GM18873 (cell line): ENCODE data around the gene OGA.

ENCODE experiments used
- ATAC-seq: cut with Tn5 transposase; IDR thresholded peaks from one replicate; pipeline ENCODE4 v1.9.1; 2021; ENCODE audit warnings: mild to moderate bottlenecking, moderate library complexity, moderate number of reproducible peaks; ENCODE audit not compliant: unreplicated experiment, low FRiP score

Gene OGA

DNA sequence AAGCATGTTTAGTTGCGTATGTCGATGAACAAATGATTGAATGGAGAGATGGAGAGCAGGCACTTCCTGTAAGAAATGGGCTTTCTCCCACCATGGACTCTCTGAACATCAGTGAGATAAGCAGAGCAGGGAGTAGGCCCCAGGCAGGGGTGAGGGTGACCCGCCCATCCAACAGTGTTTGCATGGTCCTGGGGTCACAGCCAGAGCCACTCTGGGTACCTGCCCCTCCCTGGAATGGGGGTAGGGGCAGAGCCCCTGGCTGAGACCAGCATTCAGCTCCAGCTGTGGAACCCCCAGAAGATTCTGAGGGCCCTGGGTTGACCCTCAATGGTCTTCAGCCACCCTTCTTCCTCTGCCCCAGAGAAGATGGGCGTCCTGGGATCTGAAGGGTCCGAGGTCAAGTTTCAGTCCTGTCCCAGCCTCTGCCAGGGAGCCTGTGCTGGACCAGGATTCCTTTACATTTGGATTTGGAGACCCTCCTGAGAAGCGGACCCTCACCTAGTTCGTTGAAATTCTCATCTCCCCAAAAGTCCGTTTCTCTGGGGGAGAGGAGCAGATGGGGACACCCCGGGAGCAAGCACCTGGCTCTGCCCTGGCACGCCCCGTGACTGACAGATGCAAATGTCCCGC lies 40.0 kb downstream of the OGA start:
- ATAC-seq, result no peak

DNA sequence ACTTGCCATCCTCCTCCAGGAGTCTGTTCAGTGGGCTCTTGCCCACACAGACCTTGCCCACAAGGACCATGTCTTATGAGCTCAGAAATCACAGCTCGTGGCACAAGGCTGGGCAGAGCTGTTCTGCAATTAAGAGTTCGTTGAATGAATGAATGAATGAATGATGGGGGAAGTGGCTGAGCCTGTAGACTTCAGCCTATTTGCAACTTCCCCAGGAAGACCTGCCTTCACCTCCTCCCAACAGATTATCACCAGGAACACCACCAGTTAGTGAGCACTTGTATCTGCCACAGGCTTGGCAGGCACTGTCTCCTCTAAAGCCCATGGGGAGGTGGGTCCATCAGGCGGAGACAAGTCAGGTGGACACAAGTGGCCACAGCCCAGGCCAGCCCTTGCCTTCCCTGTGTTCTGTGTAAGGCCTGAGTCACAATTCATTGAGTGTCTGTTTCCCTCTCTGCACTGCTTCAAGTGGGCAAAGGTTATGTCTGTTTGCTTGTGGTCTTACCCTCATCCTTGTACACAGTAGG lies 40.6 kb downstream of the OGA start:
- ATAC-seq, result no peak

DNA sequence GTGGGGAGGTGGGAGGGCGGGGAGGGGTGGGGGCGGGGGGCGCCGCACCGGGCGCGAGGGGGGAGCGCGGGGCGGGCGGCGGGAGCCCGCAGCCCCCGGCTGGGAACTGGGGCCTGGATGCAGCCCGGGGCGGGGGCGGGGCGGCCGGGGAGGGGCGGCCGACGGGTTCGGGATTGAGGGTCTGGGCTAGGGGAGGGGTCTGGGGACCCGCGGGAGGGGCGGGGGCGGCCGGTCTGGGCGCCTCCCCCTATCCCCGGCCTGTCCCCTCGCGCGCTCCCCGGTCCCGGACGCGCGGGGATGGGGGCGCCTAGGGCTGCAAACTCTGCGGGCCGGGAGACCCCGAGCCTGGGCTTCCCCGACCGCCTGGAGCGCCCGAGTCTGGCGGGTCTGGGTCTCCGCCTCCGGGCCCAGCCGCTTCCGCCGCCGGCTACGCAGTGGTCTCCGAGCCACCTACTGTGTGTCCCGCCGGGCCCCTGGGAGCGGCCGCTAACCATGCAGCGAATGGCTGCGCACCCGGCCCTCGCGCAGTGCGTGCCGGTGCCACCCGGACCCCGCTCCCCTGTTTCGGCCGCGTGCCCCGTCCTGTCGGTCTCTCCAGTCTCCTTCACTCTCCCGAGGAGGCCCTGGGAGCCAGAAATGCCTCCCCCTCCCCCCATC lies 42.0 kb downstream of the OGA start:
- ATAC-seq, result no peak

DNA sequence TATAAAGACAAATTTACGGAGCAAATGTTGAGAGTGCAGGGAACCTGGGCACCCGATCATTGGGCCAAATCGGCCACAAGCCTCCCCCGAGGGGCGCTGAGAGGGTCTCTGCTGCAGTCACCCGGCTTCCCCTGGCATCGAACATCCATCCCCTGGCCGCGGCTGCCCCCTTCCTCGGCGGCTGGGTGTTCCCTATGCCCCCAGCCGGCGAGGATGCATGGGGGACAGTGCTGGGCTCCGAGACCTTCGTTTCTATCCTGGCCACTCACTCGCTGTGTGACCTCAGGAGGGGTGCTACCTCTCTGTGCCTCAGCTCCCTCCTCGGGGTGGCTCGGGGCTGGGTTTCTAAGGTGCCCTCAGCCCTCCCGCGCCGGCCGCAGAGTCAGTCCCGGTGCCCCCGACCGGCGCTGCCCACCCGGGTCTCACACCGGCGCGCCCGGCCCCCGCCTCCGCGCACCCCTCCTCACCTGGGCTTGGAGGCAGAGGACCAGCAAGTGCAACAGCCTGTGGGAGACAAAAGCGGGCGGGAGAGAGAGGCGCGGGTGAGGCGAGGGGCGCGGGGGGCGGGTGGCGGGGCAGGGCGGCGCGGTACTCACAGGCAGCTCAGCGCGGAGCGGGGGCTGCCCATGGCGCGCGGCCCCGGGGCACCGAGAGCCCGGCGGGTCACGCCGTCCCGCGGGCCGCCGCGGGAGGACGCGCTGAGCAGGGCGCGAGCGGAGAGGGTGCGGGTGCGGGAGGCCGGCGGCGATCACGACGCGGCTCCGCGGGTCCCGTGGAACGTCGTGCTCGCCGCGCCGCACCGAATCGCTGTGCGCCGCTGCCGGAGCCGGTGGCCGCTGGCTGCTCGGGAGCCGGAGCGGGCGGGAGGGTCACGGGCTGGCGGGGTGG lies 42.7 kb downstream of the OGA start, which contains the start of gene FGF8:
Gene FGF8 (minus strand): TSS at position 842 of the 888 bp plus-strand sequence. CDS start 214 bp downstream, at position 628.
- no peak for ATAC-seq

DNA sequence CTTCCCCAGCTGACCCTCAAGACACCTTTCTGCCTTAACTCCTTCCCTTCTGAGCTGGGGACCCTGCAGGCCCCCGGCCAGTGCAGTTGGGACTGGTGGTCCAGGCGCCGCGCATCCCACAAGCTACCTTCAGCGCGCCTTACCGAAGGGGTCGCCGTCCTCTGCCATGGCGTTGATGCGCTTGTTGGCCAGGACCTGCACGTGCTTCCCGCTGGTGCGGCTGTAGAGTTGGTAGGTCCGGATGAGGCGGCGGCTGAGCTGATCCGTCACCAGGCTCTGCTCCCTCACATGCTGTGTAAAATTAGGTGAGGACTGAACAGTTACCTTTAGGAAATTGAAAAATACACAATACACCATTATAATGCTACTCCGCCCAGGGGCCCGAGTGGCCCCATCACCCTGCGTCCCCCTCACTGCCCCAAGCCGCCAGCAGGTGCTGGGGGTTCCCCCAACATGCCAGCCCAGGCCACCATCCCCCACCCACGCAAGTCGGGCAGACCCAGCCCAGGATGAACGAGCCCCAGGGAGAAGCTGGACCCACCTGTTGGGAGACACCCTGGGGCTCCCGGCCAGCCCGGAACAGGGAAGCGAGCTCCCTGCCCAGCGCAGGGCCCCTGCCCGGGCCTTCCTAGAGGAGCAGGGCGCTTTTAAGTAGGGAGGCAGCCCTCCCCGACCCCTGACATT lies 43.5 kb downstream of the OGA start:
- ATAC-seq, result no peak

DNA sequence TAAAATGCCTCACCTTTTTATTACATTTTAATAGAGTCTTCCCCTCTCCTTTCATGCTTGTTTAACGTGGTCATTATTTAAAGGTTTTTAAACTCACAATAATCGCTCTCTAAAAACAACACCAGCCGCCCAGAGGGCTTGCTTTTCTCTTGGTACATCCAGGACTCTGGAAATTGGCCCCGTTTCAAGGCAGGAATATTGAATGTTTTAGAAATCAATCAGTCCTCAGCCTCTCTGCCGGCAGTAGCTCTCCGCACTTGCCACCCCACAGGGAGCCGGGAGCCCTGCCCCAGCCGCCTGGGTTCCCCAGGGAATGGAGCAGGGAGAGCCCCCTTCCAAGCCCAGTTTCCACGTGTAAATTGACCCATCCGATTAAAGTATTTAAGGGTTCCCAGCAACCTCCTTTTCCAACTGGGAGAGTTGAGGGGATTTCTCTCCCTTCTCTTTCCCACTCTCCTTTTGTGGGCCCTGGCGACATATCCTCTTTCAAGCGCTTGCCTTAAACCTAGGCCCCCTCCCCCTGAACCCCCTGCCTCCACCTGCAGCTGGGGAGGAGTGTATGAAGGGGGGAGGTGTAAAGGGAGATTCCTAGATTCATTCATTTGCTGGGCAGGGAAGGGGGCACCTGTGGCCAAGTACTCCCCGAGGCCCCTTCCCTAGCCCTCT lies 44.2 kb downstream of the OGA start:
- ATAC-seq, result no peak

DNA sequence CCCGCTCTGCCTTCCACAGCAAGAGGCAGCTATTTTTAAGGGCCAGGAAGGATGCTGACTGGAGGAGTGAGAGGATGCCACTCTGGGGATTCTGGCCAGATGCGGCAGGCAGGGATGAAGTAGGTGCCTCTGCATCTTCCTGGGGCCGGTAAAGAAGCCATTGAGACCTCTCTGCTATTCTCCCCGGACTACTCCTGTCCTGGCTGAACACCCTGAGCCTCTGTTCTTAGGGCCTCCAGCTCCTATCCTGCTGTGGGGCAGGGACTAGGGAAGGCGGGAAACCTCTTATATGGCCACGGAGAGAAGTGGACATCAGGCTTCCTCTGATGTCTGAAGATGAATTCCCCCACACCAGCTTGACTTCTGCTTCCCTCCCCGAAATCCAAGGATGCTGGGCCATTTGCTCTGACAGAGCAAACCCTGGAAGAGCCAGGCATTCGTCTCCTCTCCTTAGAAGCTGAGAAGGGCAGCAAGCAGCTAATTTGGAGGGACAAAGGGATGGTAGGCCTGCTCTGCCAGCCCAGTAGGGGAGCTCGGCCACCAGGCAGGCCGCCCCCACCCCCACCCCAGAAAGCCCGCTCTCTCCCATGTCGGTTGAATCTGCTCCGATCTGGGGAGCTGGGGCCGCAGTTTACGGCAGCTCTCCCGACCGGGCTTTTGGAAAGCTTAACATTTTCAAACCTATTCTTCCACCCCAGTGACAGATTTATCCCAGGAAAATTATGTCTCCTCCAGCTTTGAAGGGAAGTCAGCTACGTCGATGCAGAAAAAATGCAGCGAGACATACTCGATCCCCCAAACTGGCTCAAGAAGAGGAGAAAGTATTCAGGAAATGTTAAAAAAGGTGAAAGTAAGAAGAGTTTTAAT lies 45.1 kb downstream of the OGA start:
- no peak for ATAC-seq

DNA sequence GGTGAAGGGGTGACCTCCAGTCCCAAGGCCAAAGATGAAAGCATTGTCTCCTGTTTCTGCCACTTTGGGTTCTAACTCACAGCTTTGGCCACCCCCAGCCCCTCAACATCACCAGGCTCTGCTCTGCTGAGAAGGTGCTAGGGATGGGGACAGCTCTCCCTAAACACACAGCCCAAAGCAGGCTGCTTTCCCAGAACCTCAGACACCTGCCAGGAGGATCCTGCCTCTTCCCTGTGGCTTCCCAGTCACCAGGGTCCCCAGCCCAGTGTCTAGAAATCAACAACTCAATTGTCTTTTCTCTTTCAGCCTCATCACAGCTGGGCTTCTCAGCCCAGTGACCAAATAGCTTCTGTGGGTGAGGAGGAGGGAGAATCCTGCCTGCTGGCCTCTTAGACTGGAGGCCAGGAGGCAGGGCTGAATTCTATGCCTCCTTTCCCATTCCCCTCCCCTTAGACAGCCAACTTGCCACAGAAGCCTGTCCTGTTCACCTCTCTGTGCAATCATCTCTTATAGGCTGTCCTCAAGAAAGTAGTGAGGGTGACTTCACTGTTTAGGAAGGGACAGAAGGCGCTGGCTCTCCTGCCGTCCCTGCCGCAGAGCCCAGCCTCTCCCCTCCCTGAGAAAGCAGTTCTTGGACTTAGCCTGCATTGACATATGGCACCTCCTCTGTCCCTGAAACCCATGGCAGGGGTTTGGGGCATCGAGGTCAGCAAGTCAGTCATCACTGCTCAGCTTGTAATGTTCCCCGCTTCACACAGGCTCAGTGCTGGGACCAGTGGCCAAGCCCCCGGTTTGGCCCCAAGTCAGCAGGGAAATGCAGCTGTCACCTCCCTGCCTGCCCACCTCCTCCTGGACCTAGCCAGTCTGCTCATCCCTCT lies 46.0 kb downstream of the OGA start:
- no peak for ATAC-seq

DNA sequence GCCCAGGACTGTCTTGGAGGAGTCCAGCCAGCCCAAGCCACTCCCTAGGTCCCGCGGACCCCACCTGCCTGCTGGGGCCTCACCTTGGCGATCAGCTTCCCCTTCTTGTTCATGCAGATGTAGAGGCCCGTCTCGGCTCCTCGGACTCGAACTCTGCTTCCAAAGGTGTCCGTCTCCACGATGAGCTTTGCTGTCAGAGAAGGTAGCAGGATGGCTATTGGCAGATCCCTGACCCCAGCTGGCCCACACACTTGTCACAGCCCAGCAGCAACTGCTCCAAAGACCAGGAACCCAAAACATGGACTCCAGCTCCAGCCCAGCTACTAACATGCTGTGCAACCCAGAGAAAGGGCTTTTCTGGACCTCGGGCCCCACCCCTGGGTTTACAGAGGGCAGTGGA lies 46.9 kb downstream of the OGA start:
- no peak for ATAC-seq

DNA sequence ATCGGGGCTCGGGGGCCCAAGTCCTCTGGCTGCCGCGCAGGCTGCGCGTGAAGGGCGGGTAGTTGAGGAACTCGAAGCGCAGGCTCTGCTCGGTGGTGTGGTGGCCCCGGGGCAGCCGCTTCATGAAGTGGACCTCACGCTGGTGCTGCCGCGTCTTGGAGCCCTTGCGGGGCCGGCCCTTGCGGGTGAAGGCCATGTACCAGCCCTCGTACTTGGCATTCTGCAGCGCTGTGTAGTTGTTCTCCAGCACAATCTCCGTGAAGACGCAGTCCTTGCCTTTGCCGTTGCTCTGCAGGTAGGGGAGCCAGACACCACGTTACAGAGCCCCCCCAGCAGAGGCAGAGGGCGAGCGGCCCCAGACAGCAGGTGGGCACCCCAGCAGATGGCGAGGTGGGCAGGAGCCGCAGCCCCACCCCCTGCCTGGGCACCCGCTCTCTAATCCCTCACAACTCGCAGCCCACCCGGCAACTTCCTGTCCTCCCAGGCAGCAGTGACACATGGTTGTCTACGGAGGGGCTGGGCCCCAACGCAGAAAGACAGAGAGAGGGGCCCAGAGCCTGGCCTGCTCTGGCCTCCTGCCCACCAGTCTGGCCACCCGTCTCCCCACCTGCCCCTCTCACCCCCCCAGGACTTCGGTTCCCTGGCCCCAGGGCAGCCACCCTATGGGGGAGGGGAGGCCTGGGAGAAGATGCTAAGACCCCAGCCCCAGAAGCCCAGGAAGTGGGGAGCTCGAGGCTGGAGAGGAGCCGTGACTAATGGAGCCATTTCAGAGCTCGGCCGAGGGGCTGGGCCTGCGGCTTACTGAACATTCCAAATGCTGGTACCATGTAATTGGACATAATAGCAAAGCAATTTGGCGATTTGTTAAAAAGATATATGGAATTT lies 47.7 kb downstream of the OGA start:
- ATAC-seq, result no peak

DNA sequence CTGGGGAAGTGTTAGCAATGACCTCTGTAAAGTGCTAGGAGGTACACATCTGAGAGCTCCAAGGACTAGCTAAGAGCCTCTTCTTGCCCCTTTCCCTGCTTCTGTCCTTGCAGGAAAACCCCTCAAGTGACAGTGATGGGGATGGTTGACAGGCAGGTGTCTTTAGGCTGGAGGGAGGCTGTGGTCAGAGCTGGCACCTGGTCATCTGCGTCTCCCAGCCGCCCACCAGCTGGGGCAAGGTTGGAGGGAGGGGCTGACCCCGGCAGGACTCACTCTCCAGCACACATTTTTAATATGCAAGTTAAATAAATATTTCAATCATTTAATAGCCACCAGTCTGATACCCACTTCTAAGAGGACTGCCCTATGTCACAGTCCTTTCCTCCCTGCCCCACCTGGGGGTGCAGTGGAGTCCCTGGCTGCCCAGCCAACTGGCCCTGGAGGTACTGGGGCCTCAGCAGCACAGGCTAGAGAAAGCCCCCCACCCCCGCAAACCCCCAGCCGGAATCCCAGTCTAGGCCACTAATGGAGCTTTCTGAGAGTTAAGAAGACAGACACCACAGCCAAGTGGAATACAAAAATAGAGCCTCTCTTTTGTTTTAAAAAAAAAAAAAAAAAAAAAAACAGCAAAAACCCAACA lies 48.6 kb downstream of the OGA start:
- no peak for ATAC-seq

DNA sequence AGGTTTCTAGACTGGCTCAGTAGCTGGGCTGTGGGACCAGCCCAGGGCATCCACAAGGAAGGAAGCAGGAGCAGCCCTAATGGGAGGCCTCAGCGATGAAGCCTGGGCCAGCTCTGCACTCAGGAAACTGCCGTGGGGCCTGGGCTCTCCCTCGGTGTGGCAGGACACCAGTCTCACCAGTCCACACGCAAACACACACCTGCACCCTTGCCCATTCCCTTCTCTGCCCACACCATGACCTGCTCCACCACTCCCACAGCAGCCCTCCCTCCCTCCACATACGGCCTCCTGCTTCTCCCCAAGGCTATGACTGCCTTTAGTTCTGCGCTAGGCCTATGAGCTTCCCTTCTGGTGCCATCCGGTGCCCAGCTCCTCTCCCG lies 49.5 kb downstream of the OGA start:
- ATAC-seq, result no peak

DNA sequence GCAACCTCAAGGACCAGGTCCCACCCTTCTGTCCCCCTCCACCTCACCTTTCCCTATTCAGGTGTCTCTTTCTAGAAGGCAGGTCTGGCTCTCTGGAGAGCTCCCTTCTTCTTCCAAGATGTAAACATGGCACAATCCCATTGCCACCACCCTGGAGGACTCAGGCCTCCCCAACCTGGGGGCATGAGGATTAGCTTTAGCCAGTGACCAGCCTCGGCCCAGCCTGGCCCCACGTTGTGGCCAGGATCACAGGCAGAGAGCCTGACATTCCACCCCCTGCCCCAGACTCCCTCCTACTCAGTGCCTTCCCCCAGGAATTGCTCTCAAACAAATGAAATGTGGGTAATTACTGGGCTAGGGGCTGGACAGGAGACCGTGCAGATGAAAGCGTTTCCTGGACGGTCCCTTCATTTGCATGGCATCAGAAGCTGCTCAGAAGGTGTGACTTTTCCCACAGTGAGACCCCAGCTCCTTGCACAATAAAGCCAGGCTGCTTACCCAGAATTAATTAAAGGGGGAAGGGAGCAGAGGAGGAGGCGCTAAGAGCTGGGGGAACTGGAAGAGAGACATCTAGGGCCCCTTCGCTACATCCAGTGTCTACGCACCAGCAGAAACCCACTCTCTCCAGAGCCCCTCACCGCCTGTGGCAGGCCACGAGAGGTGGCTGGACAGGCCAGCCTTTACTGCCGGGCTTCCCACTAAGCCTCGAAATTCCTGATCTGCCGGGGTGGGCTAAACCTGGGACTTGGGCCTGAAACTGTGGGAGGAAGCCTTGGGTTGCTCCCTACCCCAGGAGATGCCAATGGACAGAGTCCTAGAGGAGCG lies 50.1 kb downstream of the OGA start:
- no peak for ATAC-seq

DNA sequence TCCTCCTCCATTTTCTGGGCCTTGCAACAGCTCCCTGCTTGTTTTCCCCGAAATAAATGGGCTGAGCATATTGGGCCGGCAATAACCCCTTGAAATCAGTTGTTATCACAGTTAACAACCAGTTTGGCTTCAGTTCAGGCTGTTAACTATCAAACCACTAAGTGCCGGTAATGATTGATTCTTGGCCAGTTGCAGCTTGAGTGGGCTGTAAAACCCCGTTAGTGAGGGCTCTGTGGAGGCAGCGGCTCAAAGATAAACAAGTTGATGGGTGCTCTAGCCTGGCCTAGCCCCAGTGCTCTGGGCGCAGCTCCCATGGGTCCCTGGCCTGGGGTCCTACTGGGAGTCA lies 50.7 kb downstream of the OGA start:
- ATAC-seq, result no peak

DNA sequence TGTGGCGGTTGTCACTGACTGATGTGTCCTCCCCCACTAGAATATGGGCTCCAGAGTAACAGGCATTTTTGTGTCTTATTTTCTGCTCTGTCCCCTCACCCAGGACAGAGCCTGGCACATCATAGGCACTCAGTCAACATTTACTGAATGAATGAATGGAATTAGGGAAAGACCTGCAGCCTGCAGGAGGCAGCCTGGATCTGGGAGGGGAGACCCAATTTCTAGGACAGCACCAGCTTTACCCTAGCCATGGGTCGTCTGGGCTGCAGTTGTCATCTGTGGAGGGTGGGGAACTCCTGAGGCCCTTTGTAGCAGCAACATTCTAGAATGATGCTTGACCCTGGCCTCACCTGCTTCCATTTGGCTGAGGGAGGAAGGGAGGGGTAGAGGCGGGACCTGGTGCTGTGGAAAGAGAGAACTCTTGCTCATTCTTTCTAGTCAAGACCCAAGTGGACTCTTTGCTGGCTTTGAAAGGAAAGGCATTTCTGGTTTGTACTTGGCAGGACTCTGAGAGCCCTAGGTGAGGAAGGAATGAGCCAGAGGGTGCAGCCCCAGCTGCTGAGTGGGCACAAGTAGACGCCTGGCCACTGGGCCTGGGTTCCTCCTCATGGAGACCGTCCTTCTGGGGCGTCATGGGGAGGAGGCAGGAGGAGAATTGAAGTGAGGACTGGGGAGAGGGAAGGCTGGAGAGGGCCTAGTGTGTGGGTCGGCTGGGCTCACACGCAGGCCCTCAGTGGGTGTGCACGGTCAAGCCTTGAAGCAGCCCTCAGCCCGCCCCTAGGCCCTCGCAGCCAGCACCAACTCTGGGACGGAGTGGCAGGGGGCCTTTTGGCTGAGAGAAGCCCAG lies 51.3 kb downstream of the OGA start:
- ATAC-seq, result no peak
